Activated B cell treated with CpG ODN at 0.5 μM for 24 hours (primary cell): ENCODE measurements around the gene FRAT1. TPM values are rescaled to one million over a fixed set of nuclear protein-coding genes. Genes with fewer than 3 reads are reported as not detected.

Experiments used
- ATAC-seq: fragments of 200-7000 bp; cut with Tn5 transposase; one replicate; pipeline ENCODE4 v1.10.0; 2021; ENCODE audit warnings: low read depth, mild to moderate bottlenecking, moderate library complexity
- CTCF ChIA-PET: fragments of 350-600 bp; sonication (Branson Sonifier 250); formaldehyde crosslinking; loops from one replicate; lab custom pipeline; 2021; ENCODE audit warnings: antibody characterized with exemption; lab: Charles Lee
- POLR2A ChIA-PET: fragments of 350-600 bp; sonication (Branson Sonifier 250); formaldehyde crosslinking; loops from one replicate; lab custom pipeline; 2021; ENCODE audit warnings: antibody characterized with exemption; lab: Charles Lee
- DNase-seq: peaks from one replicate; pipeline ENCODE4 v3.0.0; 2022
- H3K27ac Mint-ChIP-seq: one replicate; pipeline ENCODE4 v1.8.0; 2020; ENCODE audit warnings: mixed read lengths
- H3K27me3 Mint-ChIP-seq: one replicate; pipeline ENCODE4 v1.8.0; 2021; ENCODE audit warnings: mixed read lengths
- H3K36me3 Mint-ChIP-seq: one replicate; pipeline ENCODE4 v1.8.0; 2021; ENCODE audit warnings: low read depth, mixed read lengths
- H3K4me1 Mint-ChIP-seq: one replicate; pipeline ENCODE4 v1.8.0; 2021; ENCODE audit warnings: mixed read lengths
- H3K4me3 Mint-ChIP-seq: one replicate; pipeline ENCODE4 v1.8.0; 2020; ENCODE audit warnings: mild to moderate bottlenecking, mixed read lengths
- H3K9me3 Mint-ChIP-seq: one replicate; pipeline ENCODE4 v1.8.0; 2020; ENCODE audit warnings: mixed read lengths
- intact Hi-C: fragments of 100-400 bp; cut with micrococcal nuclease; formaldehyde crosslinking; loops from one replicate; pipeline ENCODE4 v1.15.1; 2024
- total RNA-seq: library from RNA; stranded (reverse); gene quantifications from 2 replicates; pipeline ENCODE4 v1.2.3, GENCODE V29; 2022
- TF ChIP-seq, protein P1 (sequence below): fragments of 200-600 bp; IDR thresholded peaks from one replicate; pipeline ENCODE4 v1.8.0; 2022; ENCODE audit warnings: antibody characterized with exemption, mild to moderate bottlenecking

FRAT1 gene
- total RNA-seq, 1 donor from 2014 or later: 6.9 TPM

GRCh38 chr10:97311111-97311626, 7.9 kb upstream of the FRAT1 start:
- ChIA-PET CTCF (no interaction called here), POLR2A (interaction anchor here (1.2 kb wide), 1 partner anchor 8 kb away, joined by 4 read pairs; the partner anchor contains the start of gene FRAT1)
- TF ChIP-seq, protein P1, sequence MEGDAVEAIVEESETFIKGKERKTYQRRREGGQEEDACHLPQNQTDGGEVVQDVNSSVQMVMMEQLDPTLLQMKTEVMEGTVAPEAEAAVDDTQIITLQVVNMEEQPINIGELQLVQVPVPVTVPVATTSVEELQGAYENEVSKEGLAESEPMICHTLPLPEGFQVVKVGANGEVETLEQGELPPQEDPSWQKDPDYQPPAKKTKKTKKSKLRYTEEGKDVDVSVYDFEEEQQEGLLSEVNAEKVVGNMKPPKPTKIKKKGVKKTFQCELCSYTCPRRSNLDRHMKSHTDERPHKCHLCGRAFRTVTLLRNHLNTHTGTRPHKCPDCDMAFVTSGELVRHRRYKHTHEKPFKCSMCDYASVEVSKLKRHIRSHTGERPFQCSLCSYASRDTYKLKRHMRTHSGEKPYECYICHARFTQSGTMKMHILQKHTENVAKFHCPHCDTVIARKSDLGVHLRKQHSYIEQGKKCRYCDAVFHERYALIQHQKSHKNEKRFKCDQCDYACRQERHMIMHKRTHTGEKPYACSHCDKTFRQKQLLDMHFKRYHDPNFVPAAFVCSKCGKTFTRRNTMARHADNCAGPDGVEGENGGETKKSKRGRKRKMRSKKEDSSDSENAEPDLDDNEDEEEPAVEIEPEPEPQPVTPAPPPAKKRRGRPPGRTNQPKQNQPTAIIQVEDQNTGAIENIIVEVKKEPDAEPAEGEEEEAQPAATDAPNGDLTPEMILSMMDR: no peak
- Mint-ChIP-seq H3K27ac (no peak overlapping the region), H3K4me1 (no peaks in the 10 kb centered on the region), H3K27me3 (no peaks in the 10 kb centered on the region), H3K9me3 (no peaks in the 10 kb centered on the region), H3K36me3 (no peaks in the 10 kb centered on the region), H3K4me3 (no peak overlapping the region)
- DNase-seq (no peak), ATAC-seq (no peak)
- intact Hi-C loops: no loop called here

DNA sequence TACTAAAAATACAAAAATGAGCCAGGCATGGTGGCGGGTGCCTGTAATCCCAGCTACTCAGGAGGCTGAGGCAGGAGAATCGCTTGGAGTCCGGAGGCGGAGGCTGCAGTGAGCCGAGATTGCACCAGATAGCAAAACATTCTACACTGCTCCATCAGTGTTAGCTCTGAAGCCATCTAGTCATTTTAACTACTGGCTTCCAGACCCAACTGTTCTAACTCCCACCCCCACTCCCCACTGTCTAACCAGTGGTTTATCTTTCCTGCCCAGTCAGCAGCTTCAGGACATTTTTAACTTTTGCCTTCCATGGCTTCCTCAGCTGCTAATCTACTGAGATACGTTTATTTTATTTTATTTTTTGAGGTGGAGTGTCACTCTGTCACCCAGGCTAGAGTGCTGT, 6.2 kb upstream of the FRAT1 start:
- DNase-seq (no peak), ATAC-seq (no peak)
- POLR2A ChIA-PET: no interaction called here
- intact Hi-C loops: no loop called here
- TF ChIP-seq, protein P1: no peak
- Mint-ChIP-seq H3K9me3 (no peaks in the 10 kb centered on the region), H3K4me3 (no peak overlapping the region), H3K4me1 (peaks cover 2% of the 10 kb centered on the region), H3K27me3 (no peaks in the 10 kb centered on the region), H3K36me3 (no peaks in the 10 kb centered on the region), H3K27ac (no peak overlapping the region)
- CTCF ChIA-PET: no interaction called here

GRCh38 chr10:97314671-97315070, 4.4 kb upstream of the FRAT1 start:
- ATAC-seq (no peak), DNase-seq (no peak)
- Mint-ChIP-seq H3K27me3 (no peaks in the 10 kb centered on the region), H3K4me3 (no peak overlapping the region), H3K36me3 (no peaks in the 10 kb centered on the region), H3K4me1 (peaks cover 5% of the 10 kb centered on the region), H3K9me3 (no peaks in the 10 kb centered on the region), H3K27ac (no peak overlapping the region)
- POLR2A ChIA-PET: interaction anchor here (0.5 kb wide), 1 partner anchor 181 kb away, joined by 3 read pairs; no protein-coding TSS in a partner anchor
- TF ChIP-seq, protein P1: no peak
- CTCF ChIA-PET: no interaction called here
- intact Hi-C loops: loop anchor here (5.0 kb wide), 1 partner anchor 37 kb away; no protein-coding TSS in a partner anchor

DNA sequence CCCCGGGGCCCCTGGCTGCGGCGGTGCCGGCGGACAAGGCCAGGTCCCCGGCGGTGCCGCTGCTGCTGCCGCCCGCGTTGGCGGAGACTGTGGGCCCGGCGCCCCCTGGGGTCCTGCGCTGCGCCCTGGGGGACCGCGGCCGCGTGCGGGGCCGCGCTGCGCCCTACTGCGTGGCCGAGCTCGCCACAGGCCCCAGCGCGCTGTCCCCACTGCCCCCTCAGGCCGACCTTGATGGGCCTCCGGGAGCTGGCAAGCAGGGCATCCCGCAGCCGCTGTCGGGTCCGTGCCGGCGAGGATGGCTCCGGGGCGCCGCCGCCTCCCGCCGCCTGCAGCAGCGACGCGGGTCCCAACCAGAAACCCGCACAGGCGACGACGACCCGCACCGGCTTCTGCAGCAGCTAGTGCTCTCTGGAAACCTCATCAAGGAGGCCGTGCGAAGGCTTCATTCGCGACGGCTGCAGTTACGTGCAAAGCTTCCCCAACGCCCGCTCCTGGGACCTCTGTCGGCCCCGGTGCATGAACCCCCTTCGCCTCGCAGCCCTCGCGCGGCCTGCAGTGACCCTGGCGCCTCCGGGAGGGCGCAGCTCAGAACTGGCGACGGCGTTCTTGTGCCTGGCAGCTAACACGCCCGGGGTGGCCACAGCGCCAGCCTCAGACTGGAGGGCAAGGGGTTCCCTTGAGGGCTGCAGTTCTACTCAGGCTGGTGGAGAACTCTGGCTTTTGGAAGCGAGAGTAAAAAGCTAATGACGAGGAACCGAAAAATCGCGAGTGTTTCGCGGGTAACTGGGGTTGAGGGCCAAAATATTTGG, 804 bp downstream of the FRAT1 start:
- ATAC-seq (peak; percentile 55), DNase-seq (peak; percentile 72)
- ChIA-PET CTCF (interaction anchor here (1.1 to 2.6 kb wide), 4 partner anchors 13 to 81 kb away, joined by 3 to 9 read pairs (median 6); partner anchors contain the start of genes FRAT2 and RRP12), POLR2A (interaction anchor here (0.6 to 2.2 kb wide), 11 partner anchors 9 to 1230 kb away, joined by 3 to 41 read pairs (median 4); partner anchors contain the start of genes FRAT2 and RRP12)
- no peaks in the 10 kb centered on the region for H3K27me3 Mint-ChIP-seq
- peak overlapping the region; percentile 91 for H3K27ac Mint-ChIP-seq
- peaks cover 30% of the 10 kb centered on the region for H3K4me1 Mint-ChIP-seq
- TF ChIP-seq, protein P1: no peak
- H3K4me3 Mint-ChIP-seq: peak overlapping the region; percentile 89
- H3K9me3 Mint-ChIP-seq: no peaks in the 10 kb centered on the region
- H3K36me3 Mint-ChIP-seq: no peaks in the 10 kb centered on the region
- intact Hi-C loops: loop anchor here (1.0 to 5.0 kb wide), 5 partner anchors 14 to 81 kb away; partner anchors contain the start of genes ARHGAP19, FRAT2 and RRP12
